Calu3 (cell line): ENCODE measurements around the gene NR2F1. TPM values are rescaled to one million over a fixed set of nuclear protein-coding genes. Genes with fewer than 3 reads are reported as not detected.

Source experiments
- BruUV-seq: library from RNA; stranded (reverse); fragments of 400-500 nt; replicated peaks from 2 replicates; lab custom pipeline; 2021; lab: Mats Ljungman, UMichigan
- CTCF ChIA-PET: fragments of 300-600 bp; sonication (Branson Sonifier 250); formaldehyde crosslinking; loops from one replicate; lab custom pipeline; 2022; ENCODE audit warnings: antibody characterized with exemption; lab: Charles Lee
- DNase-seq: peaks from one replicate; pipeline ENCODE4 v3.0.0; 2022
- H3K27ac Mint-ChIP-seq: one replicate; pipeline ENCODE4 v1.8.0; 2022; ENCODE audit warnings: mixed read lengths; ENCODE audit not compliant: unreplicated experiment
- H3K27me3 Mint-ChIP-seq: one replicate; pipeline ENCODE4 v1.8.0; 2022; ENCODE audit warnings: mixed read lengths; ENCODE audit not compliant: unreplicated experiment
- H3K36me3 Mint-ChIP-seq: one replicate; pipeline ENCODE4 v1.8.0; 2022; ENCODE audit warnings: mild to moderate bottlenecking, moderate library complexity, mixed read lengths; ENCODE audit not compliant: insufficient read depth, unreplicated experiment
- H3K4me1 Mint-ChIP-seq: one replicate; pipeline ENCODE4 v1.8.0; 2022; ENCODE audit warnings: mild to moderate bottlenecking, low read depth, mixed read lengths; ENCODE audit not compliant: unreplicated experiment
- H3K4me3 Mint-ChIP-seq: one replicate; pipeline ENCODE4 v1.8.0; 2022; ENCODE audit warnings: mild to moderate bottlenecking, low read depth, moderate library complexity, mixed read lengths; ENCODE audit not compliant: unreplicated experiment
- H3K9me3 Mint-ChIP-seq: one replicate; pipeline ENCODE4 v1.8.0; 2022; ENCODE audit warnings: low read depth, mixed read lengths; ENCODE audit not compliant: unreplicated experiment
- CTCF ChIP-seq: fragments of 200-600 bp; IDR thresholded peaks from one replicate; pipeline ENCODE4 v1.8.0; 2022; ENCODE audit warnings: antibody characterized with exemption; ENCODE audit not compliant: unreplicated experiment
- intact Hi-C: fragments of 100-400 bp; cut with micrococcal nuclease; formaldehyde crosslinking; loops from one replicate; pipeline ENCODE4 v1.10.0; 2022; ENCODE audit not compliant: unreplicated experiment
- total RNA-seq: library from RNA; stranded (reverse); gene quantifications from 2 replicates; pipeline ENCODE4 v1.2.3, GENCODE V29; 2022

NR2F1 gene
- total RNA-seq, 1 experiment from 2014 or later: 29.1 TPM

GRCh38 chr5:93580063-93580926, 2.7 kb upstream of the NR2F1 start:
- no peak overlapping the region for H3K27ac Mint-ChIP-seq
- no peaks in the 10 kb centered on the region for H3K27me3 Mint-ChIP-seq
- BruUV-seq: no TSS peak
- no peak overlapping the region for H3K4me3 Mint-ChIP-seq
- H3K9me3 Mint-ChIP-seq: no peaks in the 10 kb centered on the region
- intact Hi-C loops: loop anchor here (2.0 to 10.0 kb wide), 8 partner anchors 42 to 1275 kb away; a partner anchor contains a TSS
- CTCF ChIA-PET: interaction anchor here (0.7 to 1.1 kb wide), 3 partner anchors 209 to 488 kb away, joined by 3 to 5 read pairs (median 3); no protein-coding TSS in a partner anchor
- peaks cover 2% of the 10 kb centered on the region for H3K36me3 Mint-ChIP-seq
- peak; percentile 57 for DNase-seq
- H3K4me1 Mint-ChIP-seq: no peaks in the 10 kb centered on the region
- no peak for TF ChIP-seq CTCF

DNA sequence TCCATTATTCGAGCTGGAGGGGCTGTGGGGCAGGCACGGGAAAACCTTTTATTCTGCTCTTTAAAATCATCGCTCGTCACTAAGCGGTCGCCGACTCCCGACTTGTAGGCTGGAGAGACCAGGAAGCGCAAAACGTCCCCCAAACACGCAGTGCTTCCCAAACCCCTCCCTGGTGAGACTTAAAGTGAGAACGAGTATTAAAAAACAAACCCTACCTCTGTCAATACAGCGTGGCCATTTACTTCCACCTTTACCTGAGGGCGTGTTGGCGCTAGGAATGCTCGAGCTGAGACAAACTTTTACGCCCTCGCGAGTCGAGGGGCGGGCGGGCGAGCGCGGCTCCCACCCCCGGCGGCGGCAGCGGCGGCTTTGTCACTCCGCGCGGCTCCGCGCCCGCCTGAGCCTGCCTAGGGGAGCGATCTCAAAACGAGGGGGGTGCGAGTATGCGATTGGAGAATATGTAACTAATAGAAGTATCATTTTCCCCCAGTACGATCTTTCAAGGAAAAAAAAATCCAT, 2.0 kb upstream of the NR2F1 start, which contains the start of gene NR2F1-AS1:
TSS of gene NR2F1-AS1 (minus strand) at position 293 of the 519 bp plus-strand sequence.
- peaks cover 9% of the 10 kb centered on the region for H3K36me3 Mint-ChIP-seq
- H3K27me3 Mint-ChIP-seq: no peaks in the 10 kb centered on the region
- no peaks in the 10 kb centered on the region for H3K9me3 Mint-ChIP-seq
- TF ChIP-seq CTCF: no peak
- CTCF ChIA-PET: interaction anchor here (0.7 to 1.1 kb wide), 3 partner anchors 208 to 488 kb away, joined by 3 to 5 read pairs (median 3); no protein-coding TSS in a partner anchor
- TSS peak; percentile 25 for BruUV-seq
- intact Hi-C loops: loop anchor here (2.0 to 10.0 kb wide), 8 partner anchors 41 to 1274 kb away; a partner anchor contains a TSS
- no peak within 1 kb of the TSS for H3K4me3 Mint-ChIP-seq
- no peak for DNase-seq
- H3K27ac Mint-ChIP-seq: no peak within 1 kb of the TSS
- H3K4me1 Mint-ChIP-seq: no peaks in the 10 kb centered on the region

DNA sequence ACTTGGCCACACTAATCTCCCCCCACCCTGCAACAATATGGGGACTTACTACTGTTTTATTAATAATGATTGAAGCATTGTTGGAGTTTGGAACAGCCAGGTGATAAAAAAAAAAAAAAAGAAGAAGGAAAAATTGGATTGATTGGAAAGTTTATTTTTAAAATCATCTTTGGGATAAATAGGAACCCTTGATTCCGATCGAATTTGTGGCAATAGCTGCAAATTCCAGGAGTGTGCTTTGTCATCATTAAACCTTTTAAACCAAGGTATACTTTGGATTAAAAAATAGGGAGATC, 907 bp upstream of the NR2F1 start:
- H3K27ac Mint-ChIP-seq: no peak overlapping the region
- DNase-seq: no peak
- TF ChIP-seq CTCF: no peak
- BruUV-seq: no TSS peak
- no peaks in the 10 kb centered on the region for H3K4me1 Mint-ChIP-seq
- H3K36me3 Mint-ChIP-seq: peaks cover 13% of the 10 kb centered on the region
- CTCF ChIA-PET: interaction anchor here (0.6 to 1.6 kb wide), 5 partner anchors 27 to 1446 kb away, joined by 3 to 13 read pairs (median 5); no protein-coding TSS in a partner anchor
- H3K9me3 Mint-ChIP-seq: no peaks in the 10 kb centered on the region
- intact Hi-C loops: loop anchor here (1.0 to 10.0 kb wide), 8 partner anchors 40 to 1273 kb away; a partner anchor contains a TSS
- H3K27me3 Mint-ChIP-seq: no peaks in the 10 kb centered on the region
- H3K4me3 Mint-ChIP-seq: no peak overlapping the region

DNA sequence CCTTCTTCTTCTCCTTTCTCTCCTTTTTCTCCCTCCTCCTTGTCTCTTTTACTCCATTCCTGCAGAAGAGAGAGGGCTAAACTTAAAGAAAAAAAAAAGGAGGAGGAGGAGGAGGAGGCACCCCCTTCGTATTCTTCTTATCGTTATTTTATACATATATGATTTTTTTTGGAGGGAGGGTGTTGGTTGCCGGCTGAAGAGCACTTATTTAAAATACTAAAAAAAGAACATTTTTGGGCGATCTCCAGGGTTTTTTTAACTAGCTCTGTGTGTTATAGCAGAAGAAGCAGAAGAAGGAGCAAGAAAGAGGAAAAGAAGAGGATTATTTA, 381 bp downstream of the NR2F1 start:
- DNase-seq: no peak
- TSS peak; percentile 31 for BruUV-seq
- no peak overlapping the region for H3K4me3 Mint-ChIP-seq

More for the DNA sequence above, 381 bp downstream of the NR2F1 start:
- TF ChIP-seq CTCF: no peak
- H3K27ac Mint-ChIP-seq: no peak overlapping the region
- no peaks in the 10 kb centered on the region for H3K4me1 Mint-ChIP-seq
- no peaks in the 10 kb centered on the region for H3K27me3 Mint-ChIP-seq
- CTCF ChIA-PET: interaction anchor here (0.6 to 1.6 kb wide), 7 partner anchors 29 to 1047 kb away, joined by 3 to 13 read pairs (median 4); no protein-coding TSS in a partner anchor
- H3K36me3 Mint-ChIP-seq: peaks cover 14% of the 10 kb centered on the region
- no peaks in the 10 kb centered on the region for H3K9me3 Mint-ChIP-seq
- intact Hi-C loops: loop anchor here (2.0 to 10.0 kb wide), 7 partner anchors 39 to 1271 kb away; a partner anchor contains a TSS
